K562 (cell line): ENCODE data around the gene FOXJ1. TPM values are rescaled to one million over a fixed set of nuclear protein-coding genes. Genes with fewer than 3 reads are reported as not detected.
A peak's percentile ranks its signal among the peaks of the same experiment; 100 is the strongest.

Experiments
- CEBPG ChIP-seq, 3 experiments: fragments of 200-800 bp in 1 of 3; sonication (Bioruptor generic) in 1 of 3; sonication (generic) in 1 of 3; formaldehyde crosslinking in 1 of 3; IDR thresholded peaks in 2 of 3; conservative IDR thresholded peaks in 1 of 3; 2 replicates each; pipeline versions ENCODE4 v1.6.1 to v1.8.0; 2016 to 2022; ENCODE audit warnings: missing compliant biosample characterization in 2 of 3, missing genetic modification characterization in 2 of 3, mild to moderate bottlenecking in 1 of 3, missing genetic modification reagents in 1 of 3
- CTBP1 ChIP-seq: fragments of 450-650 bp; IDR thresholded peaks from 2 replicates; pipeline ENCODE4 v1.6.1; 2016; ENCODE audit warnings: borderline replicate concordance
- EP400 ChIP-seq: fragments of 450-650 bp; IDR thresholded peaks from 2 replicates; pipeline ENCODE4 v1.6.1; 2017; ENCODE audit warnings: antibody characterized with exemption, mild to moderate bottlenecking, moderate library complexity
- ESRRA ChIP-seq: fragments of 450-650 bp; IDR thresholded peaks from 2 replicates; pipeline ENCODE4 v1.6.1; 2014; ENCODE audit warnings: low read depth, mild to moderate bottlenecking, moderate library complexity, borderline replicate concordance
- FOXK2 ChIP-seq, 2 experiments: fragments of 450-650 bp; IDR thresholded peaks in 1 of 2; conservative IDR thresholded peaks in 1 of 2; 2 replicates each; pipeline ENCODE4 v1.6.1; 2016; ENCODE audit warnings: low read depth in 2 of 2, mild to moderate bottlenecking in 1 of 2
- GATA2 ChIP-seq: sonication (generic); formaldehyde crosslinking; IDR thresholded peaks from 2 replicates; pipeline ENCODE4 v1.4.0; 2020; ENCODE audit warnings: mild to moderate bottlenecking, missing genetic modification reagents
- PHTF2 ChIP-seq: fragments of 250-450 bp; sonication (Bioruptor Pico); IDR thresholded peaks from 2 replicates; pipeline ENCODE4 v1.5.0; 2021; ENCODE audit warnings: mild to moderate bottlenecking
- TEAD2 ChIP-seq: fragments of 450-650 bp; IDR thresholded peaks from 2 replicates; pipeline ENCODE4 v1.6.1; 2016; ENCODE audit warnings: missing genetic modification characterization, control low read depth, missing compliant biosample characterization
- TOE1 ChIP-seq, 2 experiments: fragments of 450-650 bp in 1 of 2; sonication (generic) in 1 of 2; formaldehyde crosslinking in 1 of 2; IDR thresholded peaks; 2 replicates each; pipeline versions ENCODE4 v1.7.1 to v1.8.0; 2016 to 2022; ENCODE audit warnings: borderline replicate concordance in 2 of 2, mild to moderate bottlenecking in 2 of 2, antibody characterized with exemption in 1 of 2, inconsistent platforms in 1 of 2, low read depth in 1 of 2, missing genetic modification reagents in 1 of 2, moderate library complexity in 1 of 2
- polyA plus RNA-seq, 8 experiments: library from polyadenylated mRNA; depleted of rRNA in 4 of 8; stranded (reverse) in 5 of 8; unstranded in 3 of 8; fragments of >200 nt; fragmentation: Nextera tagmentation in 2 of 8; fragmentation: Illumina TruSeq in 1 of 8; extraction: Ambion mirVana in 2 of 8; extraction: Trizol in 1 of 8; gene quantifications; 2 replicates each; pipeline versions ENCODE4 v1.2.1 to v1.2.3, GENCODE V29; 2011 to 2014; ENCODE audit warnings: inconsistent platforms in 1 of 8, missing spikeins in 1 of 8
- total RNA-seq, 7 experiments: library from RNA; depleted of rRNA in 6 of 7; stranded (reverse); fragments of >200 nt in 6 of 7; fragmentation: Illumina TruSeq in 2 of 7; extraction: Trizol in 2 of 7; gene quantifications; 2 replicates each; pipeline versions ENCODE4 v1.2.1 to v1.2.3, GENCODE V29; 2011 to 2021; ENCODE audit warnings: low replicate concordance in 1 of 7
- TF ChIP-seq, protein P1 (sequence below): fragments of 450-650 bp; IDR thresholded peaks from 2 replicates; pipeline ENCODE4 v1.6.1; 2017; ENCODE audit warnings: antibody characterized with exemption, mild to moderate bottlenecking
- TF ChIP-seq, protein P2 (sequence below): IDR thresholded peaks from 2 replicates; pipeline ENCODE4 v1.6.1; 2011; ENCODE audit not compliant: insufficient read length; ENCODE audit errors: extremely low read depth
- TF ChIP-seq, protein P3 (sequence below): fragments of 150-350 bp; conservative IDR thresholded peaks from 2 replicates; pipeline ENCODE4 v1.6.1; 2014; ENCODE audit warnings: low read length
- TF ChIP-seq, protein P4 (sequence below), 2 experiments: IDR thresholded peaks in 1 of 2; conservative IDR thresholded peaks in 1 of 2; 2 replicates each; pipeline ENCODE4 v1.6.1; 2016; ENCODE audit warnings: low read depth in 2 of 2, mild to moderate bottlenecking in 1 of 2, missing compliant biosample characterization in 1 of 2, missing genetic modification characterization in 1 of 2, moderate library complexity in 1 of 2

Gene FOXJ1
- total and polyA plus RNA-seq, 9 of the 15 experiments (the other 6 are each of a cell fraction or from before 2014, with no cell fraction given), result 0.07 TPM; not detected in 8

- no peak for TF ChIP-seq PHTF2
- TF ChIP-seq GATA2, result no peak
- peak; percentile 30; the same call in 1 of the 2 replicates for TF ChIP-seq CEBPG (CRISPR knock-in tag; IDR thresholded peaks at IDR 0.05)
- peak; percentile 82 to 83 for TF ChIP-seq CEBPG (tag; conservative IDR thresholded peaks at IDR 0.05 in 1 of 2, IDR thresholded peaks at IDR 0.05 in 1 of 2)
- TF ChIP-seq EP400, result 0 out of 2 replicates have a peak, but pooled peaks have one; percentile 12
- TF ChIP-seq FOXK2 (conservative IDR thresholded peaks at IDR 0.05 in 1 of 2, IDR thresholded peaks at IDR 0.05 in 1 of 2; ENCODE audit: low read depth in 2 of 2), result peak; percentile 51 to 69; a peak in 2 of 4 replicates
- TF ChIP-seq ESRRA, result 0 out of 2 replicates have a peak, but pooled peaks have one; percentile 18
- TF ChIP-seq, protein P1, sequence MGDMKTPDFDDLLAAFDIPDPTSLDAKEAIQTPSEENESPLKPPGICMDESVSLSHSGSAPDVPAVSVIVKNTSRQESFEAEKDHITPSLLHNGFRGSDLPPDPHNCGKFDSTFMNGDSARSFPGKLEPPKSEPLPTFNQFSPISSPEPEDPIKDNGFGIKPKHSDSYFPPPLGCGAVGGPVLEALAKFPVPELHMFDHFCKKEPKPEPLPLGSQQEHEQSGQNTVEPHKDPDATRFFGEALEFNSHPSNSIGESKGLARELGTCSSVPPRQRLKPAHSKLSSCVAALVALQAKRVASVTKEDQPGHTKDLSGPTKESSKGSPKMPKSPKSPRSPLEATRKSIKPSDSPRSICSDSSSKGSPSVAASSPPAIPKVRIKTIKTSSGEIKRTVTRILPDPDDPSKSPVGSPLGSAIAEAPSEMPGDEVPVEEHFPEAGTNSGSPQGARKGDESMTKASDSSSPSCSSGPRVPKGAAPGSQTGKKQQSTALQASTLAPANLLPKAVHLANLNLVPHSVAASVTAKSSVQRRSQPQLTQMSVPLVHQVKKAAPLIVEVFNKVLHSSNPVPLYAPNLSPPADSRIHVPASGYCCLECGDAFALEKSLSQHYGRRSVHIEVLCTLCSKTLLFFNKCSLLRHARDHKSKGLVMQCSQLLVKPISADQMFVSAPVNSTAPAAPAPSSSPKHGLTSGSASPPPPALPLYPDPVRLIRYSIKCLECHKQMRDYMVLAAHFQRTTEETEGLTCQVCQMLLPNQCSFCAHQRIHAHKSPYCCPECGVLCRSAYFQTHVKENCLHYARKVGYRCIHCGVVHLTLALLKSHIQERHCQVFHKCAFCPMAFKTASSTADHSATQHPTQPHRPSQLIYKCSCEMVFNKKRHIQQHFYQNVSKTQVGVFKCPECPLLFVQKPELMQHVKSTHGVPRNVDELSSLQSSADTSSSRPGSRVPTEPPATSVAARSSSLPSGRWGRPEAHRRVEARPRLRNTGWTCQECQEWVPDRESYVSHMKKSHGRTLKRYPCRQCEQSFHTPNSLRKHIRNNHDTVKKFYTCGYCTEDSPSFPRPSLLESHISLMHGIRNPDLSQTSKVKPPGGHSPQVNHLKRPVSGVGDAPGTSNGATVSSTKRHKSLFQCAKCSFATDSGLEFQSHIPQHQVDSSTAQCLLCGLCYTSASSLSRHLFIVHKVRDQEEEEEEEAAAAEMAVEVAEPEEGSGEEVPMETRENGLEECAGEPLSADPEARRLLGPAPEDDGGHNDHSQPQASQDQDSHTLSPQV, result no peak
- TF ChIP-seq TEAD2 (tag), result no peak
- TF ChIP-seq, protein P2, sequence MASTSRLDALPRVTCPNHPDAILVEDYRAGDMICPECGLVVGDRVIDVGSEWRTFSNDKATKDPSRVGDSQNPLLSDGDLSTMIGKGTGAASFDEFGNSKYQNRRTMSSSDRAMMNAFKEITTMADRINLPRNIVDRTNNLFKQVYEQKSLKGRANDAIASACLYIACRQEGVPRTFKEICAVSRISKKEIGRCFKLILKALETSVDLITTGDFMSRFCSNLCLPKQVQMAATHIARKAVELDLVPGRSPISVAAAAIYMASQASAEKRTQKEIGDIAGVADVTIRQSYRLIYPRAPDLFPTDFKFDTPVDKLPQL, result no peak
- peak; percentile 83 for TF ChIP-seq CTBP1
- TF ChIP-seq, protein P3, sequence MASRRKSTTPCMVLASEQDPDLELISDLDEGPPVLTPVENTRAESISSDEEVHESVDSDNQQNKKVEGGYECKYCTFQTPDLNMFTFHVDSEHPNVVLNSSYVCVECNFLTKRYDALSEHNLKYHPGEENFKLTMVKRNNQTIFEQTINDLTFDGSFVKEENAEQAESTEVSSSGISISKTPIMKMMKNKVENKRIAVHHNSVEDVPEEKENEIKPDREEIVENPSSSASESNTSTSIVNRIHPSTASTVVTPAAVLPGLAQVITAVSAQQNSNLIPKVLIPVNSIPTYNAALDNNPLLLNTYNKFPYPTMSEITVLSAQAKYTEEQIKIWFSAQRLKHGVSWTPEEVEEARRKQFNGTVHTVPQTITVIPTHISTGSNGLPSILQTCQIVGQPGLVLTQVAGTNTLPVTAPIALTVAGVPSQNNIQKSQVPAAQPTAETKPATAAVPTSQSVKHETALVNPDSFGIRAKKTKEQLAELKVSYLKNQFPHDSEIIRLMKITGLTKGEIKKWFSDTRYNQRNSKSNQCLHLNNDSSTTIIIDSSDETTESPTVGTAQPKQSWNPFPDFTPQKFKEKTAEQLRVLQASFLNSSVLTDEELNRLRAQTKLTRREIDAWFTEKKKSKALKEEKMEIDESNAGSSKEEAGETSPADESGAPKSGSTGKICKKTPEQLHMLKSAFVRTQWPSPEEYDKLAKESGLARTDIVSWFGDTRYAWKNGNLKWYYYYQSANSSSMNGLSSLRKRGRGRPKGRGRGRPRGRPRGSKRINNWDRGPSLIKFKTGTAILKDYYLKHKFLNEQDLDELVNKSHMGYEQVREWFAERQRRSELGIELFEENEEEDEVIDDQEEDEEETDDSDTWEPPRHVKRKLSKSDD, result no peak
- peak; percentile 65; the same call in 1 of the 2 replicates for TF ChIP-seq TOE1 (IDR thresholded peaks at IDR 0.05; ENCODE audit: borderline replicate concordance)
- TF ChIP-seq TOE1 (CRISPR knock-in tag; IDR thresholded peaks at IDR 0.05; ENCODE audit: borderline replicate concordance, low read depth), result no peak
- TF ChIP-seq, protein P4, sequence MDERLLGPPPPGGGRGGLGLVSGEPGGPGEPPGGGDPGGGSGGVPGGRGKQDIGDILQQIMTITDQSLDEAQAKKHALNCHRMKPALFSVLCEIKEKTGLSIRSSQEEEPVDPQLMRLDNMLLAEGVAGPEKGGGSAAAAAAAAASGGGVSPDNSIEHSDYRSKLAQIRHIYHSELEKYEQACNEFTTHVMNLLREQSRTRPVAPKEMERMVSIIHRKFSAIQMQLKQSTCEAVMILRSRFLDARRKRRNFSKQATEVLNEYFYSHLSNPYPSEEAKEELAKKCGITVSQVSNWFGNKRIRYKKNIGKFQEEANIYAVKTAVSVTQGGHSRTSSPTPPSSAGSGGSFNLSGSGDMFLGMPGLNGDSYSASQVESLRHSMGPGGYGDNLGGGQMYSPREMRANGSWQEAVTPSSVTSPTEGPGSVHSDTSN (CRISPR knock-in tag; IDR thresholded peaks at IDR 0.05; ENCODE audit: low read depth), result no peak
- TF ChIP-seq, protein P4 (tag; conservative IDR thresholded peaks at IDR 0.05; ENCODE audit: low read depth), result peak; percentile 16; the same call in 1 of the 2 replicates
Observed at GRCh38 chr17:76188213-76189016, 47.4 kb upstream of the FOXJ1 start (continued).
